B cell (primary cell): ENCODE data around the gene LCN2. TPM values are rescaled to one million over a fixed set of nuclear protein-coding genes. Genes with fewer than 3 reads are reported as not detected.

Experiments
- ATAC-seq: fragments of 200-7000 bp; cut with Tn5 transposase; one replicate; pipeline ENCODE4 v1.10.0; 2021; ENCODE audit warnings: low read depth, mild to moderate bottlenecking, moderate number of reproducible peaks, moderate library complexity
- CTCF ChIA-PET: fragments of 350-600 bp; sonication (Branson Sonifier 250); formaldehyde crosslinking; loops from one replicate; lab custom pipeline; 2021; ENCODE audit warnings: antibody characterized with exemption, inconsistent platforms; lab: Charles Lee
- POLR2A ChIA-PET: fragments of 350-600 bp; sonication (Branson Sonifier 250); formaldehyde crosslinking; loops from one replicate; lab custom pipeline; 2021; ENCODE audit warnings: antibody characterized with exemption; lab: Charles Lee
- DNase-seq: peaks from one replicate; pipeline ENCODE4 v3.0.0; 2013
- H2AFZ ChIP-seq: 2 replicates; pipeline ENCODE4 v1.6.1; 2012; ENCODE audit warnings: mild to moderate bottlenecking, low read depth, low read length; ENCODE audit not compliant: insufficient read depth, poor library complexity, severe bottlenecking
- H3K27ac ChIP-seq, 2 donors: 1 replicate in 1 of 2; 2 replicates in 1 of 2; pipeline ENCODE4 v1.5.1; 2012 to 2013; ENCODE audit warnings: low read length in 2 of 2, mild to moderate bottlenecking in 2 of 2, moderate library complexity in 1 of 2
- H3K27me3 ChIP-seq, 4 experiments: fragments of 200-600 bp in 1 of 4; sonication (generic) in 1 of 4; replicated peaks in 1 of 4; 1 replicate in 2 of 4; 2 replicates in 2 of 4; pipeline versions ENCODE4 v1.6.1 to v1.7.0; 2013 to 2016; ENCODE audit warnings: low read length in 3 of 4, mild to moderate bottlenecking in 2 of 4, mixed read lengths in 1 of 4, moderate library complexity in 1 of 4; ENCODE audit not compliant: insufficient read depth in 4 of 4, control insufficient read depth in 3 of 4; ENCODE audit errors: control extremely low read depth in 1 of 4
- H3K36me3 ChIP-seq, 2 experiments: replicated peaks in 1 of 2; 1 replicate in 1 of 2; 2 replicates in 1 of 2; pipeline versions ENCODE4 v1.6.1 to v1.7.1; 2013; ENCODE audit warnings: low read length in 1 of 2; ENCODE audit not compliant: insufficient read depth in 2 of 2, control insufficient read depth in 1 of 2; ENCODE audit errors: control extremely low read depth in 1 of 2, extremely low read depth in 1 of 2
- H3K4me1 ChIP-seq, 2 donors: fragments of 200-600 bp in 1 of 2; sonication (generic) in 1 of 2; 1 replicate in 1 of 2; 2 replicates in 1 of 2; pipeline versions ENCODE4 v1.5.1 to v1.6.1; 2013 to 2017; ENCODE audit warnings: low read length in 2 of 2; ENCODE audit not compliant: control insufficient read depth in 2 of 2, insufficient read depth in 2 of 2
- H3K4me2 ChIP-seq: replicated peaks from 2 replicates; pipeline ENCODE3; 2012; ENCODE audit warnings: mild to moderate bottlenecking, low read depth, low read length; ENCODE audit not compliant: poor library complexity, severe bottlenecking
- H3K4me3 ChIP-seq, 5 experiments: fragments of 200-600 bp in 1 of 5; sonication (generic) in 1 of 5; 1 replicate in 3 of 5; 2 replicates in 2 of 5; pipeline versions ENCODE4 v1.5.1 to v1.7.0; 2011 to 2016; ENCODE audit warnings: low read length in 4 of 5, mild to moderate bottlenecking in 4 of 5, low read depth in 2 of 5, control low read depth in 1 of 5, moderate library complexity in 1 of 5; ENCODE audit not compliant: insufficient read depth in 1 of 5; ENCODE audit errors: control extremely low read depth in 1 of 5, extremely low read depth in 1 of 5
- H3K79me2 ChIP-seq: fragments of 200-600 bp; sonication (generic); one replicate; pipeline ENCODE4 v1.6.0; 2016; ENCODE audit warnings: low read length; ENCODE audit not compliant: control insufficient read depth, insufficient read depth
- H3K9ac ChIP-seq: fragments of 200-600 bp; sonication (generic); 2 replicates; pipeline ENCODE4 v1.6.1; 2017; ENCODE audit warnings: mild to moderate bottlenecking, low read length, moderate library complexity
- H3K9me3 ChIP-seq, 3 donors: one replicate each; pipeline versions ENCODE4 v1.6.1 to v1.7.1; 2013; ENCODE audit warnings: low read length in 2 of 3; ENCODE audit not compliant: control insufficient read depth in 2 of 3, insufficient read depth in 1 of 3; ENCODE audit errors: control extremely low read depth in 1 of 3
- H4K20me1 ChIP-seq: 2 replicates; pipeline ENCODE4 v1.6.0; 2012; ENCODE audit warnings: mild to moderate bottlenecking, low read length; ENCODE audit not compliant: insufficient read depth, control insufficient read depth, poor library complexity, severe bottlenecking
- H3K27ac Mint-ChIP-seq: one replicate; pipeline ENCODE4 v1.8.0; 2021; ENCODE audit warnings: mixed read lengths
- H3K27me3 Mint-ChIP-seq: one replicate; pipeline ENCODE4 v1.8.0; 2021; ENCODE audit warnings: mixed read lengths
- H3K4me1 Mint-ChIP-seq: one replicate; pipeline ENCODE4 v1.8.0; 2021; ENCODE audit warnings: mixed read lengths
- H3K4me3 Mint-ChIP-seq: one replicate; pipeline ENCODE4 v1.8.0; 2021; ENCODE audit warnings: mixed read lengths
- H3K9me3 Mint-ChIP-seq: one replicate; pipeline ENCODE4 v1.8.0; 2022; ENCODE audit warnings: mixed read lengths; ENCODE audit not compliant: insufficient read depth
- CTCF ChIP-seq: fragments of 200-600 bp; IDR thresholded peaks from one replicate; pipeline ENCODE4 v1.8.0; 2022; ENCODE audit warnings: antibody characterized with exemption, mild to moderate bottlenecking
- EZH2 ChIP-seq: IDR thresholded peaks from 2 replicates; pipeline ENCODE4 v1.6.1; 2012; ENCODE audit warnings: borderline replicate concordance, low read depth, mild to moderate bottlenecking, moderate library complexity, low read length; ENCODE audit not compliant: insufficient read depth, poor library complexity, severe bottlenecking
- WGBS: methylation state at CpG from one replicate; pipeline ENCODE4 v1.1.5; 2013; ENCODE audit warnings: missing lambda C conversion rate; ENCODE audit not compliant: insufficient coverage; 5-methylcytosine and 5-hydroxymethylcytosine counted together
- intact Hi-C: fragments of 100-400 bp; cut with micrococcal nuclease; formaldehyde crosslinking; loops from one replicate; pipeline ENCODE4 v1.10.0; 2022
- polyA plus RNA-seq: library from polyadenylated mRNA; depleted of rRNA; stranded (reverse); fragments of >200 nt; gene quantifications from 2 replicates; pipeline ENCODE4 v1.2.3, GENCODE V29; 2012
- total RNA-seq, 2 donors: library from RNA; stranded (reverse); fragments of 120-200 nt in 1 of 2; gene quantifications; 1 replicate in 1 of 2; 2 replicates in 1 of 2; pipeline versions ENCODE4 v1.2.3 to v1.2.4, GENCODE V29; 2013 to 2022

Gene LCN2
- total and polyA plus RNA-seq, 2 donors (not counting 1 experiment from before 2014, with no cell fraction given) = not detected

GRCh38 chr9:128118472-128118857, 30.8 kb upstream of the LCN2 start:
- H3K4me1 ChIP-seq = peaks cover 37 to 42% of the 10 kb centered on the region in 2 donors
- peaks cover 8% of the 10 kb centered on the region for H3K79me2 ChIP-seq
- no peak for ATAC-seq
- no peaks in the 10 kb centered on the region for H3K27me3 Mint-ChIP-seq
- CTCF ChIA-PET = interaction anchor here (0.7 to 5.7 kb wide), 16 partner anchors 9 to 175 kb away, joined by 3 to 49 read pairs (median 8); partner anchors contain the start of gene PTGES2
- peaks cover 0 to 29% of the 10 kb centered on the region in 2 experiments for H3K36me3 ChIP-seq
- peaks cover 37% of the 10 kb centered on the region for H3K4me1 Mint-ChIP-seq
- H3K27ac ChIP-seq = no peak overlapping the region
- intact Hi-C loops = loop anchor here (5.0 kb wide), 2 partner anchors 141 to 161 kb away; no protein-coding TSS in a partner anchor
- no peak overlapping the region for H3K9ac ChIP-seq
- H3K4me2 ChIP-seq = no peak overlapping the region
- no peak overlapping the region for H3K27ac Mint-ChIP-seq
- H3K4me3 Mint-ChIP-seq = no peak overlapping the region
- no peak overlapping the region for H3K4me3 ChIP-seq
- H3K9me3 ChIP-seq = peaks cover 0 to 6% (median 0%) of the 10 kb centered on the region in 3 donors
- no peak overlapping the region for H2AFZ ChIP-seq
- 65% methylated on average over 3 of the region's 3 CpGs for WGBS
- POLR2A ChIA-PET = interaction anchor here (1.0 to 1.2 kb wide), 2 partner anchors 127 to 141 kb away, joined by 3 to 8 read pairs; no protein-coding TSS in a partner anchor
- H4K20me1 ChIP-seq = peaks cover 6% of the 10 kb centered on the region
- no peak for TF ChIP-seq CTCF
- no peak for TF ChIP-seq EZH2
- no peaks in the 10 kb centered on the region for H3K9me3 Mint-ChIP-seq
- no peaks in the 10 kb centered on the region for H3K27me3 ChIP-seq
- no peak for DNase-seq

GRCh38 chr9:128118971-128119665, 30.1 kb upstream of the LCN2 start:
- DNase-seq (no peak), ATAC-seq (no peak)
- Histone ChIP-seq H3K4me2 (no peak overlapping the region), H3K4me1 (peaks cover 37 to 42% of the 10 kb centered on the region in 2 donors), H3K27me3 (no peaks in the 10 kb centered on the region), H2AFZ (no peak overlapping the region), H3K9ac (no peak overlapping the region), H4K20me1 (peaks cover 6% of the 10 kb centered on the region), H3K36me3 (peaks cover 0 to 28% of the 10 kb centered on the region in 2 experiments), H3K9me3 (peaks cover 0 to 6% (median 0%) of the 10 kb centered on the region in 3 donors), H3K79me2 (peaks cover 8% of the 10 kb centered on the region), H3K27ac (no peak overlapping the region), H3K4me3 (no peak overlapping the region)
- no peak overlapping the region for H3K27ac Mint-ChIP-seq
- H3K4me1 Mint-ChIP-seq = peaks cover 35% of the 10 kb centered on the region
- POLR2A ChIA-PET = no interaction called here
- no peaks in the 10 kb centered on the region for H3K9me3 Mint-ChIP-seq
- no peaks in the 10 kb centered on the region for H3K27me3 Mint-ChIP-seq
- WGBS = 79% methylated on average over 8 of the region's 15 CpGs
- TF ChIP-seq EZH2 (no peak), CTCF (no peak)
- CTCF ChIA-PET = interaction anchor here (1.0 to 1.3 kb wide), 2 partner anchors 46 to 175 kb away, joined by 3 to 4 read pairs; no protein-coding TSS in a partner anchor
- intact Hi-C loops = loop anchor here (5.0 kb wide), 2 partner anchors 142 to 162 kb away; no protein-coding TSS in a partner anchor
- H3K4me3 Mint-ChIP-seq = no peak overlapping the region
